ENCODE results near the gene ANAPC7. TPM values are rescaled to one million over a fixed set of nuclear protein-coding genes. Genes with fewer than 3 reads are reported as not detected.

ANAPC7 gene
- total RNA-seq, 1 experiment from 2014 or later: 144 TPM

DNA sequence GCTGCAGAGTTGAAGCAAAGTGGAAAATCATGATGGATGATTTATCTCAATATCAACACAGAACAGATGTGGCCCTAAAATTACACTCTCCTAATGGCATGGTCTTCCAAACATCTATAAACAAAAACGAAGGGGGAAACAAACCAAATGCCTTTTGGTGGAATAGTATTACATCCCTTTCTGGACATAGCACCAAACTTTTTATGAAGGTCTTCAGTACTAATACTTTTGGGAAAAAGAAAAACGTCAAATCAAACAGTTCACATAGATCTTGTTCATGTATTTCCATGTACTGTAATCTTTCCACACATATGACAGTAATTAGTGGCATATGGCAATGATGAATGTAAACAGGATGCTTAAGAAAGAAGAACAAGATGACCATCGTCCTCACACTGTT is 22.9 kb upstream of the ANAPC7 start:
- no peak for TF ChIP-seq EZH2 (IDR thresholded peaks at IDR 0.05; ENCODE audit: borderline replicate concordance, low read depth, low read length, poor library complexity, severe bottlenecking)
- TF ChIP-seq, protein P1, sequence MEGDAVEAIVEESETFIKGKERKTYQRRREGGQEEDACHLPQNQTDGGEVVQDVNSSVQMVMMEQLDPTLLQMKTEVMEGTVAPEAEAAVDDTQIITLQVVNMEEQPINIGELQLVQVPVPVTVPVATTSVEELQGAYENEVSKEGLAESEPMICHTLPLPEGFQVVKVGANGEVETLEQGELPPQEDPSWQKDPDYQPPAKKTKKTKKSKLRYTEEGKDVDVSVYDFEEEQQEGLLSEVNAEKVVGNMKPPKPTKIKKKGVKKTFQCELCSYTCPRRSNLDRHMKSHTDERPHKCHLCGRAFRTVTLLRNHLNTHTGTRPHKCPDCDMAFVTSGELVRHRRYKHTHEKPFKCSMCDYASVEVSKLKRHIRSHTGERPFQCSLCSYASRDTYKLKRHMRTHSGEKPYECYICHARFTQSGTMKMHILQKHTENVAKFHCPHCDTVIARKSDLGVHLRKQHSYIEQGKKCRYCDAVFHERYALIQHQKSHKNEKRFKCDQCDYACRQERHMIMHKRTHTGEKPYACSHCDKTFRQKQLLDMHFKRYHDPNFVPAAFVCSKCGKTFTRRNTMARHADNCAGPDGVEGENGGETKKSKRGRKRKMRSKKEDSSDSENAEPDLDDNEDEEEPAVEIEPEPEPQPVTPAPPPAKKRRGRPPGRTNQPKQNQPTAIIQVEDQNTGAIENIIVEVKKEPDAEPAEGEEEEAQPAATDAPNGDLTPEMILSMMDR (conservative IDR thresholded peaks at IDR 0.05; ENCODE audit: low read depth, low read length): no peak
- Histone ChIP-seq H3K27ac (ENCODE audit: low read depth, low read length, poor library complexity, severe bottlenecking) (no peak overlapping the region), H3K36me3 (ENCODE audit: insufficient read depth, low read length, poor library complexity, severe bottlenecking) (no peaks in the 10 kb centered on the region), H3K9me3 (ENCODE audit: low read depth, low read length, poor library complexity, severe bottlenecking) (no peaks in the 10 kb centered on the region), H3K27me3 (replicated peaks; ENCODE audit: insufficient read depth, low read depth, low read length, poor library complexity) (no peaks in the 10 kb centered on the region), H3K4me1 (ENCODE audit: insufficient read depth, low read length, poor library complexity, severe bottlenecking) (no peaks in the 10 kb centered on the region), H3K4me3 (ENCODE audit: low read depth, low read length, poor library complexity, severe bottlenecking) (no peak overlapping the region)
- no TSS peak for BruUV-seq (replicated peaks)
- POLR2A ChIA-PET (ENCODE audit: low non-redundant PET): no interaction called here
- DNase-seq (ENCODE audit: low spot score): no peak
- CTCF ChIA-PET: no interaction called here
- intact Hi-C loops (cut with micrococcal nuclease; ENCODE audit: unreplicated experiment): no loop called here

GRCh38 chr12:110424237-110424636 is 20.7 kb upstream of the ANAPC7 start:
- DNase-seq (ENCODE audit: low spot score): no peak
- H3K27me3 ChIP-seq (replicated peaks; ENCODE audit: insufficient read depth, low read depth, low read length, poor library complexity): no peaks in the 10 kb centered on the region
- intact Hi-C loops (cut with micrococcal nuclease; ENCODE audit: unreplicated experiment): no loop called here
- no TSS peak for BruUV-seq (replicated peaks)
- POLR2A ChIA-PET (ENCODE audit: low non-redundant PET): no interaction called here
- H3K36me3 ChIP-seq (ENCODE audit: insufficient read depth, low read length, poor library complexity, severe bottlenecking): no peaks in the 10 kb centered on the region
- TF ChIP-seq EZH2 (IDR thresholded peaks at IDR 0.05; ENCODE audit: borderline replicate concordance, low read depth, low read length, poor library complexity, severe bottlenecking): no peak
- TF ChIP-seq, protein P1 (conservative IDR thresholded peaks at IDR 0.05; ENCODE audit: low read depth, low read length): no peak
- H3K4me1 ChIP-seq (ENCODE audit: insufficient read depth, low read length, poor library complexity, severe bottlenecking): no peaks in the 10 kb centered on the region
- no peak overlapping the region for H3K4me3 ChIP-seq (ENCODE audit: low read depth, low read length, poor library complexity, severe bottlenecking)
- H3K27ac ChIP-seq (ENCODE audit: low read depth, low read length, poor library complexity, severe bottlenecking): no peak overlapping the region
- H3K9me3 ChIP-seq (ENCODE audit: low read depth, low read length, poor library complexity, severe bottlenecking): no peaks in the 10 kb centered on the region
- CTCF ChIA-PET: no interaction called here

DNA sequence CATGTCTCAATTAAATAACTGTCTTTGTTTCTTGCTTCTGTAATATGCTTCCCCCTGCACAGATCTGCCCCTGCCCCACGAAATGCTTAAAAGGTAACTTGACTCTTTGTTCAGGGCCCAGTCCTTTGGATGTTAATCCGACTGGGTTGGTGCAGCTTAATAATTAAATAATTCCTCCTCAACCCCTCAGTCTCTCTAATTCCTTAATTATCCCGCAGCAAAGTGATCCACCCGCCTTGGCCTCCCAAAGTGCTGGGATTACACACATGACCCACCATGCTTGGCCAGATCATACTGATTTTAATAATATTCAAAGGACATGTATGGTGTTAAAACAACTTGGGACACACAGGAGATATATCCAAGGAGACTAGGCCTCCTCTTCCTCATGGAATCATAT is 18.2 kb upstream of the ANAPC7 start:
- Histone ChIP-seq H3K4me3 (ENCODE audit: low read depth, low read length, poor library complexity, severe bottlenecking) (no peak overlapping the region), H3K9me3 (ENCODE audit: low read depth, low read length, poor library complexity, severe bottlenecking) (no peaks in the 10 kb centered on the region), H3K36me3 (ENCODE audit: insufficient read depth, low read length, poor library complexity, severe bottlenecking) (no peaks in the 10 kb centered on the region), H3K4me1 (ENCODE audit: insufficient read depth, low read length, poor library complexity, severe bottlenecking) (no peaks in the 10 kb centered on the region), H3K27ac (ENCODE audit: low read depth, low read length, poor library complexity, severe bottlenecking) (no peak overlapping the region), H3K27me3 (replicated peaks; ENCODE audit: insufficient read depth, low read depth, low read length, poor library complexity) (no peaks in the 10 kb centered on the region)
- POLR2A ChIA-PET (ENCODE audit: low non-redundant PET): no interaction called here
- intact Hi-C loops (cut with micrococcal nuclease; ENCODE audit: unreplicated experiment): no loop called here
- no TSS peak for BruUV-seq (replicated peaks)
- no peak for DNase-seq (ENCODE audit: low spot score)
- CTCF ChIA-PET: interaction anchor here (1.5 kb wide), 1 partner anchor 10 kb away, joined by 16 read pairs; no protein-coding TSS in a partner anchor
- no peak for TF ChIP-seq EZH2 (IDR thresholded peaks at IDR 0.05; ENCODE audit: borderline replicate concordance, low read depth, low read length, poor library complexity, severe bottlenecking)
- TF ChIP-seq, protein P1 (conservative IDR thresholded peaks at IDR 0.05; ENCODE audit: low read depth, low read length): no peak
